NCI-H345 treated with DMSO at 0.1 percent for 48 hours (cell line): ENCODE measurements around the gene KIF6.

Experiments
- DNase-seq: peaks from one replicate; lab custom pipeline; 2025; ENCODE audit not compliant: unreplicated experiment; lab: John Stamatoyannopoulos, UW

KIF6 gene

DNA sequence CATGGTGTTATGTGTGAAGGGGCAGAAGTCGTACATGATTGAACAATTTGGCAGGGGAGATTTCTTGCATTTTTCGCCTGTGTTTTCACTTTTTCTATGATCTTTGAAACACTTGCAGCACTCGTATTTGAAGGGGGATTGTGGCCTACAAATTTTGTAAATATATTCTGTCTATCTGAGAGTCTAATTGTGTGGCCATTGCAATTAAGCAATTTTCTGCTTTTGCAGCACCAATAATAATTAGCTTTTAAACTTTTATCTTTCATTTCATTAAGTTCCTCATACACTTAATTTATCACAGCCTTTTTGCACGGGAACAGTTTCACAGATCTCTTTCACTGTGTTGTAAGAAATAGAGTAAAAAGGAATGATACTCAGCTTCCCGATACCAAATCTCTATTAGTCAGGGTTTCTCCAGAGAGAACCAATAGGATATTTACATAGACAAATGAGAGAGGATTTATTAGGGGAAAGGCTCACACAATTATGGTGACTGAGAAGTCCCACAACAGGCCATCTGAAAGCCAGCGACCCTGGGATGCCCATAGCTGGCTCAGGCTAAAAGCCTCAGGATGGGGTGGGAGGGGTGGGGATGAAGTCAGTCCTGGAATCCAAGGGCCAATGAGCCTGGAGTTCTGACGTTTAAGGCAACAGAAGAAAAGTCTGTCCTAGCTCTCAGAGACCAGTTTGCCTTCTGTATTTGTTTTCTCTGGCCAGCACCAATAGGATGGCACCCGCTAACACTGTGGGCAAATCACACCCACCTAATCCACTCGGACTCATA is 58.3 kb downstream of the KIF6 start:
- no peak for DNase-seq

DNA sequence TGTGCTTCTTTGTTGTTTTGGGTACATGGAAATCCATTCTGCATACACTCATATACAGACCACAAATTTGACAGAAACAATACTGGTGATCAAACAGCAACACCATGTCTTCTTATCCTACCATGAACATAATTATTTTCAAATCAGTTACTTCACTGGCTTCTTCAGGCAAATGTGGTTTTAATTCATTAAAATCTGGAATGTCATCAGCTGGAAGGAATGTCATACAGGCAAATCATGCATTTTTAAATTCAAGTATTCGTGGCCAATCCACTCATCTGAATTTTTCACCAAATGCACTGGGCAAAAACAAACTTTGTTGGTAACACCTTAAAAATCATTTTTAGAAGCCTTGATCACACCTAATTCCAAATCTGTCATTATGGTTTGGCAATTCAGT is 59.3 kb downstream of the KIF6 start:
- no peak for DNase-seq

DNA sequence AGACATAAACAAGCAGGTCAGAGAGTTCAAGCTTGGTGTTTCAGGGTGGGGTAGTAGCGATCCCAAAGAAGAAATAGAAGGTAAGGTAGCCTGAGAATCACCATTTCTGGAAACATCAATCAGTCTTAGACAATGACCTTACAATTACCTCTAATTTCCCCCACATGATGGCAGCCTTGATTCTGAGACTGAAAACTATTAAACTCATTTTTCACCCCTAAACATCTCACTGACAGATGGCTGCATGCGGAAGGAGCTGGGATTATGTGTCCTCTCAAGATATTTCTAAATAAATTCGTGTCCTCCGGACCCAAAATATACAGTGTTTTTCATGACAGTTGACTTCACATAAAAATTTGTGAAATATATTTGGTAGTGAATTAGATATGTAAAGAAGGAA is 61.0 kb downstream of the KIF6 start:
- no peak for DNase-seq

DNA sequence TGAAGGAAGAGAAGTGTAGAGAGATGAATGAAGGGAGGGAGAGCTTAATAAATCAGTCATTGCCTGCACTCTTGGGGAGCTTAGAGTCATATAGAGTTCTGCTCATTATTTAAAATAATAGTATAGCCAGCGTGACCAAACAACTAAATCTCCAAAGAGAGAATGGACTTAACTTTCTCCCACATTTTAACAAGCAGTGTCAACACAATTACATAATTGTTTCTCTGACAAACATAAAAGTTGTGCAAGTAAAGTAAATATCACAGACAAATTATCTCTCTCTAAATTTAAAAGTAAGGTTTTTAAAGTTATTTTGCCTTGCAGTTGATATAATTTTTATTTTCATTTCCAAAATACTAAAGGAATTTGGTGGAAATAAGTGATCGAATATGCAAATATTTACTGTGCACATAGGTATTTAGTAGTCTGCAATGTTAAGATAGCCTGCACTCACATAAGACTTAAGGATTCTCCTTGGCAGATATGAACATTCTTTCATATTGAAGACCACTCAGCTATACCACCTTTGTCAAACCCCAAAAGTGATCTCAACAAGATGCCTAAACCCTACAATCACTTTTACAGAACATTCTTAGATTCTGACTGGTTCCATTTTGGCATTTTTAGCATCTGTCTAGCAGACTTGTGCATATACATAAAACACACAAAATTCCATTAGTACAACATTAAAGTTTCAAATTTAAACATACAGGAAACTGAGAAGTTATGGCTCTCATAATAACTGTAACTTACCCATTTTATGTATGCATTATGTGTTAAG is 67.7 kb downstream of the KIF6 start:
- DNase-seq: no peak

DNA sequence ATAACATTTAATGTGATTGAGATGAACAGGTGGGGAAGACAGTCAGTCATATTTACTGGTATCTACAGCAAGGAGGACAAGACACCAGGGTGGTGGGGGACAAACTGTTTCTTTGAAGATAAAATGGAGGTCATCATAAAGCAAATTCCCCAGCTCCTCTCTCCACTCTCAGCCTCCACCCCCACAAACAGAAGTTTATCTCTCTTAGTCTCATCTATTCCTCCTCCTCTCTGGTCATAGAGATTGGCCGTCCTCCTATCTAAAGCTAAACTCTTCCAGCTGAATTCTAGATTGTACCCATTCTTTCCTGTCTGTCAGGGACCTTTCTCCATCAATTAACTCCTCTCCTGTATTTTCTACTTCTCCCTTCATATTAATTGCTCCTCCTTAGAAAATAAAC is 71.1 kb downstream of the KIF6 start:
- DNase-seq: no peak

DNA sequence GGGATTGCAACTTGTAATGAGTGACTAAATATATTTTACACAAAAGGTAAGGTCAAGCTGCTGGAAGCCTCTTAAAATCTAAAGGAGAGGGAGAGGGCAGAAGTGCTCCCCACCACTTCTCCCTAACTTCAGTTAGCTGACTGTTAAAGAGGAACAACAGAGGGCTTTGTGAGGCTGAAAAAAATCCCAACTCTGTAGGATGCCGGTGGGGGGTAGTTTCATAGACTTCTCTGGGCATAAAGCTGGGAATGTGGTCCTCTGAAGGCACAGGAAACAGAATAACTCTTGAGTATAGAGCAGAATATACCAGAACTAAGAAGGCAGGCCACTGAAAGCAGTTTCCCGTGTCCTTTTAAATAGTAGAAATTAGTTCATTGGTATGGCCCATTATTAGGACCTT is 71.6 kb downstream of the KIF6 start:
- no peak for DNase-seq

DNA sequence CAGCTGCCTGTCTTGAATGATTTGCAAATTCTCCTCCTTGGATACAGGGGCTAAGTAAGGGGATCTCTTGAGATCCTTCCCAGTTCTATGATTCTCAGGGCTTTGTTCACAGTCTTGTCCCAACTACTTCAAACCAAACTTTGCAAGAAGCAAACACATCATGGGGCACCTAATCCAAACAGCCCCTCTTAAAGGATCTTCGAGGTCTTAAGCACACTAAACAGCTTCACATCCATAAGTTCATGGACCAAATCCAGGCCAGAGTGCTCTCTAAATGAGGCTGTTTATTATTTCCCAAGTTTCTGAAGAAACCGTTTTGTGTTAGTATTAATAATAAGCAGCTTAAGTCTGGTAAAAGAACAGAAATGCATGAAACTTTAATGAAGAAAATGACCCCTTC is 75.2 kb downstream of the KIF6 start:
- DNase-seq: no peak

DNA sequence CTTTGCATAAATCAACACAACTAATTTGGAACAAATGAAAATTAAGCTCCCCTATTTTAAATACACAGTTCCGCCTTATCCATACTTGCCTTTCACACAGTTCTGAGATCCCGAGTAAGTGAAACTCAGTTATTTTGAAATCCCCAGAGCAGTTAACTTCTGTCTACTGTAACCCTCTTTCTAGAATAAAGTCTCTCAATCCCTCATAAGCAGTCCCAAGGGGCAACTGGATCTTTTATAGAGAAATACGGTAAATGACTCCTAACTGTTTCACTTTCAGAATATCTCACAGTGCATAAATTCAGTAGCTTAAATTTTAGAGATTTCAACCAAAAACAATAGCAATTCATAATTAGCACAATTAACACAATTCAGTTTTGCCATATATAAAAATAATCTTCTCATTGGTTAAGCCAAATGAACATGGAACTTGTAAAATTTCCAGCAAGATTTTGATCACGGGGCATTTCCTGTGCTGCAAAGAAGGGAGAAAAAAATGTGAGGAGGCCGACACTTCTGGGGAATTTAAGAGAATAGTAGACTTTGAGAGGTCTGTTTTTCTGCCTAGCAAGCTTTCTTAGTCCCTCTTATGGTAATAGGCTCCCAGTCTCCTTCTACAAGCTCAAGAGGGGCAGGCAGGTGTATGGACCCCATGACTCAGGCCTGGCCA is 78.3 kb downstream of the KIF6 start:
- DNase-seq: no peak

DNA sequence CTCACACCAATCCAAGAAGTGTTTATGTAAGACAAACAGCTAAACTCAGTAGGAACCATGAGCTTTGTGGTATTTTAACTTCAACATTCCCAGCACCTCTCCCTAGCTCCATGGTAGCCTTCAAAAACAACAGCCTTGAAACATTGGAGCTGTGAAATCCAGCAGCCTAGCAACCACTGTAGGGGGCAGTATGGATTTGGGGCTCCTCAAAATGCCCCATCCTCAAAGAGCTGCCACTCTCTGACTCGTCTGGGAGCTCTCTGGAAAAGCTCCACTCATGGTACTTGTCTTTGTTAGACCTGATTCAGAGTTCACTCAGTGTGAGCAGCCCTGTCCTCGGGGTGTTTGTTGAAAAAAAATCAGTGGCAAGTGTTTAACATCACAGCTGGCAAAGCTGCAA is 82.9 kb downstream of the KIF6 start:
- no peak for DNase-seq

DNA sequence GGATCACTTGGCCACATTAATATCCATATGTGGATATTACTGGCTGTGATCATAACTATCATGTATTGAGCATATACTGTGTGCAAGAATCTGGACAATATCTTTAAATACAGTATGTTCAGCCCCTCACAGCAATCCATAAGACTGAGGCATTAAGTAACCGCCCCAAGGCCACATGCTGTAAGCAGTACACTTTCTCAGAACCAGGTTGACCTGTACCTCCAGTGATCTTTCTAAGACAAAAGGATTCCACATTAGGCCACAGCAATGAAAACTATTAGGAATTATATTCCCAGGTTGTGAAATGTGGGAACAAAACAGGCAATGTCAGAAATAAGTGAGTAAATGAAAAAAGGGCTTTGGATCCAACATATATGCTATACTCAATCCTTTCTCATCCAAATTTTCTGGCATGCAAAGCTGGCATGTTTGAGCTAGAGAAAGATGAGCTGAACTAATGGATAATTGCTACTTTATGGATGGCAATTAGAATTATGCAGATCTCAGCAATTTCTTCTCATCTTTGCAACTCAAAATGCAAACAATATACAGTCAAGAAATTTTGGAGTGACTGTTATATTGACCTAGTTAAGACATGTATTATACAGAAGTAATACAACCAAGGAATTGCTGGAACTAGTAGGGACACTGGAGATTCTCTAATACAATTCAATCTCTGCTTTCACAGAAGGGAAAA is 86.9 kb downstream of the KIF6 start:
- no peak for DNase-seq

DNA sequence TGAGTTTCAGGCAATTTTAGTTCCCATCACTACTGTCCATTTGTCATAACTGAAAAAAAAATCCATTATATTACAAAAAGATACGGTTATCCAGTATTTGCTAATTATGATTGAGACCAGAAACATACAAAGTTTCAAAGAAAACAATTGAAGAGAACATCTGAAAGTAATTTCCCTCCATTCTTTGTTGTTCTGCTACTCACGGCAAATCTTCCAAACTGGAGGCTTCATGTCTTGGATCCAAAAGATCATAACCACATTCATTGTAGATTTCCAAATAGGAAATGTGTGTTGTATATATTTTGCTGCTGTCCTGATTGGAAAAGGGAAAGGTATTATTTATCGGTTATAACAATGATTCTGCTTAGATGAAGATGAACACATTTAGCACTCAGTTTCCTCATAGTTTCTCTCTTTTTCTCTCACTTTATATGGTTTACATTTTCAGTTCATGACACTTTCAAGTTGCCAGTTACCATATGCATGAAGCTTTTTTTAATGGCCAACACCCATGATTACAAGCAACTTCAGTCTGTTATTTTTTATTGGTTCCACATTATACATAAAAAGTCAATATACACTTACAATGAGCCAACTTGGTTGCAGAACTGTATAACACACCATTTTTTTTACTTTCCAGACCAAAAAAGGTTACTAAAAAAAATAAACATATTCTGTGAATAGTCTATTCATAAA is 90.4 kb downstream of the KIF6 start:
- no peak for DNase-seq

DNA sequence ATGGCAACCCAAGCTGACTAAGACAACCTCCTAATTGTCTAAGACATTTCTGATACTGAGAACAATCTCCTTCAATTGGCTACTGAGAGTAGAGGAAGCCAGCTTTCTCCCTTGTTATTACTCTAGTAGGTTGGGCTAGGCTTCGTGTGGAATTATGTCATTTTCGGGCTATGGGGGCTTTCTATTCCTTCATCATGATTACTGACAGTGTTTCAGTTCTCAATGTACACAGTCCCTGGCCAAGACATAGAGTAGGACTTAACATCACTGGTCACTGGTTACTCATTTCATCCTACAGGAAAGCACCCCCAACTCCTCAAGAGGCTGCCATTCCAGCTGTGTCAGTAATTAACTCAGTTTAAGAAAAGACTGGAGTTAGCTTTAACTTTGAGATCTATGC is 100.0 kb downstream of the KIF6 start:
- DNase-seq: no peak

DNA sequence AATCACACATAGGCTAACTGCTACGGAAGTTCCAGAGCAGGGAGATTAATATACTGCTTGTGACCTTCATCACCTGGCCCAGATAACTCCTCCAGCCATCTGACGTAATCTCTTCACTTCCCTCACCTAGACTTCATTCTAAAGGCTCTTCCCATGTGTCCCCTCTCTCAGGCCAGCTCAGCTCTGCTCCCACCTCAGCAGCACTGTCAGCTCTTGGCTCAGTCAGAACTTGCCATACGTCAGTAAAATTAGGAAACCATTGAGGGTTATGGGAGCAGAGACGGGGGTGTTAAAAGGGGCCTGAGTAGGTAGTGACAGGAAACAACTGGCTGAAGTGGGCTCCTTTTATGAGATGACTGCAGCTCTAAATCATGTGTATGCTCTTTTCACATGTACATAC is 101.5 kb downstream of the KIF6 start:
- DNase-seq: no peak

DNA sequence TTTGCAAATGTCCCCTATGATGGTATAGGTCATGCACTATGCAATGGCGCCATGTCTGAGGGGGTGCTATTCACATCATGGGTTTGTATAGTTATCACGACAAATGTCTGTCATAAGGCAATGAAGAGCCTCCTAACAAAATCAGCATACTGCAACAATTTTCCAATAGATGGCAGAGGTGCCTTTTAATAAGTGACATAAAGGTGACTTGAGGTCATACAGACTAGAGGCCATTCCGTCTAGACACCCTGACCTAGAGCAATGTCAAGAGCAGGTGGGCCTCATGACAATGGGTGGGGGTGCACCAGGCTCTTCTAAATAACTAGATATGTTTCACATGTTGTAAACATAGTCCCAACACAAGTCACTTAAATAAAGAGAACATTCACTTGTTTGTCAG is 107.7 kb downstream of the KIF6 start:
- no peak for DNase-seq

DNA sequence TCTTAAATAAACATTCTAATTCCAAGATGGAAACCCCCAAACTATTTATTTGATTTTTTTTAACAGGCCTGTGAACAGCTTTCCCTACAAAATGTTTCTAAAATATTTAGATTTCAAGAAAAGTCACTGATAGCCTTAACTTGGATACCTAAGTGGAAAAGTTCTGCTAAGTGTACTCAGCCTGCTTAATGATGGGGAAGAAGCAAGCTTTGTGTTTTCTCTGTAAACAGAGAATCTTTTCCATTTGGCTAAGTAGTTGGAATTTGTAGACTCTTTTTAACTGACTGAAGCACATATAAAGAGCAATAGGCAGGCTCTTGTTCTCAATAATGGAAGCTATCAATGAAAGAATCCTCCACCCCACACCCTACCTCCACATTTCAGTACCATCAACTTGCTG is 108.2 kb downstream of the KIF6 start:
- no peak for DNase-seq

DNA sequence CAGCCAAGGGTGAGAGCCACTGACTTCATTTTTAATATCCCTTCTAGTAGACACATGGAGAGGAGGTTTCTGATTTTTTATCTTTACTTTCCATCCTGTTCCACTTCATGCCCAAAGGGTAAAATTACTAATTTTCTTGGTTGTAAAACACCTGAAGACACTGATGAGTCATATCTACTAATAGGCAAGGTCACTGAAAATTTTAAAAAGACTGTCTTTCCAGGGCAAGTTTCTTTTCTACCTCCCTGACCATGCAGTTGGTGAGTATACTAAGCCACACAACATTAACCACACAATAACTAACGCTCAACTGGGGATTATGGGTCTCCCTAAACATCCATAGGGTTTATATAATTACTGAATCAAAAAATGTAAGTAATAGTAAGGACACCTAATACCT is 109.6 kb downstream of the KIF6 start:
- DNase-seq: no peak

DNA sequence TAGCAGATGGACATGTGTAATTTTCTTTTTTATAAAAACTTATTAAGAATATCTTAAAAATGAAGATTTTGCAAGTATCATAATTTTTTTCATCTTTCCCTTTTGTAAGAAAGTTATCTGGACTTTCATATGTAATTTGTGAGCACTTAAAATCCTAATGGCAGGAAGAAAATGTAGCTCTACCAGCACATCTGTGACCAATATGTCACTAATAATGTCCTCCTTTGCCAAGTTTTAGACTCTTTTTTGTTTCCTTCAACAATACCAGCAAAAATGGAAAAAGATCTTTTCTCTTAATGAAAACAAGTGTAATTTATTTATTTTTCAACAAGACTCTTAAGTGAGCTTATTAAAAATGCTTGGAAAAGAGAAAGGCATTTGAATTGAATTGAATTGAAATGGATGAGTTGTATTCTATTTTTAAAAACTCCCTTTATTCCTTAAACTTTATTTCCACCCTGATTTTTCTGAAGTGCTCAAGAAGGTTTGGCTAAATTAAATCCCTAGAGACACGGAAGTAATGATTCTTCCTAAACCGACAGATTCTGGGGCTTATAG is 110.7 kb downstream of the KIF6 start:
- no peak for DNase-seq

DNA sequence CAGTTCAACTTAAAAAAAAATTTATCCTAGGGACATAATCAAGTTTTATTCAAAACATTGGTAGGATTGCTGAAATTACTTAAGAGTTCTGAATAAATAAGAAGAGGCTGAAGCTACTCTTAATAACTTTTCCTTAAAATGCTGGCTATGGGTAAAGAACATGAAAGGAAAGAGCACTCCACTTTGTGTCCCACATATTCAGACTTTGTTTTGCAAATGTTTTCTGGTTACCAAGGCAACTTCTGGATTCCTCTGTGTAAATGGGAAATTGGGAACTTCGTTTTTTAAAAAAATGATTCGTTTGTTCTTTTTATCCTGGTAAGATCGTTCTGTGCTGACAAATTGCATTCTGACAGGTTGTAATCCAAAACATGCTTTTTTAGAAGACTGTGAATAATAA is 115.0 kb downstream of the KIF6 start:
- DNase-seq: no peak

DNA sequence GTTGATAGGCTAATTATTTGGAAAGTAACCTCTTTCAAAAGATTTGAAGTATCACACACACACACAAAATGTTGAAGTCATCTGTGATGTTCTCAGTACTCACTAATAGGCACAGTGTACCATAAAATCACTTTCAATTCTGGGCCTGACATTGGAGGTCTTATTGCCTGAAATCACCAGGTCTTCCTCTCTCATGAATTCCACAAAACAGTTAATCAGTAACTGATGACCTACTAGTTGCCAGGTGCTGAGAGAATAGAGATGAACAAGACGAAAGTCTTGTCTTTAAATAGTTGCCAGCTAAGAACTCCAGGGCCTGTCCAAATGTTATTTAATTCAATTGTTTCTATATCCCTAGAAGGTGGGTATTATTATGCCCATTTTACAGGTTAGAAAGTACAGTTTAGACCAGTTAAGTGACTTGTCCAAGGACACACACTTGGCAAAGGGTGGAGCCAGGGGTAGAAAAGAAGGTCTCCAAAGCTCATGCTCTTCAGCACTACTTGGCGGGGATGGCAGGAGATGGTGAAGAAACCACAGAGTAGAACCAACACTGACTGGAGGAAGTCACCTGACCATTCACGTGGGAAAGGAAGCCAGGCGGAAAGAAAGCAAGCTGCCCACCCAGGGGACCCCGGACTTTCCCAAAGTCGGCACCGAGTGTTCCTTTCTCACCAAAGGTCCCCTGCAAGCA is 116.4 kb downstream of the KIF6 start:
- DNase-seq: no peak
